OCI-LY7 (cell line): ENCODE data around the gene DCC.

Source experiments
- CTCF ChIP-seq: fragments of 200-600 bp; sonication (generic); conservative IDR thresholded peaks from 2 replicates; pipeline ENCODE4 v1.5.1; 2014; ENCODE audit warnings: mild to moderate bottlenecking, antibody characterized with exemption, low read length, moderate library complexity, mixed read lengths
- EZH2phosphoT487 ChIP-seq: fragments of 200-600 bp; sonication (generic); IDR thresholded peaks from 2 replicates; pipeline ENCODE4 v1.6.1; 2018; ENCODE audit warnings: low read depth, borderline replicate concordance, mild to moderate bottlenecking, mixed run types, antibody characterized with exemption, low read length, moderate library complexity, mixed read lengths

DNA sequence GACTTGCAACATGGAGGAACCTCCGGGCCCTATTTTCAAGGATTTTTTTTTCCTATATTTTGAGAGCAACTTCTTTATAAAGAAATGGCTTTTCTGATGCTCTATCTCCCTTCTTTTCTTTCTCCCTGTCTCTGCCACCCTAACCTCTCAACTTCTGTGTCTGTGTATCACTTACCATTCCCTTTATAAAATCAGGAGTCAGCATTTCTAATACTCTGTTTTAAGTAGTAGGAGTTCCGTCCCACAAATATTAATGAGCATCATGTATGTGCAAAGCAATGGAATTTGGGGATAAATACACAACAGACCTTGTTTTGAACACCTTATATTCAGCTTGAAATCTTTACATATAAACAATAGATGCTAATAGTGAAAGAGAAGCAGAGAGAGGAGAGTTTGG, 268.0 kb downstream of the DCC start:
- TF ChIP-seq CTCF: no peak
- no peak for TF ChIP-seq EZH2phosphoT487
